Vagina (tissue), 2 donors: Measurements from ENCODE around the gene PCSK1N.
"Not testable (repeated sequence)": the region's sequence is repeated elsewhere in the genome, so short reads cannot be mapped to it uniquely, and the experiment has no call there.

Experiments used
- POLR2A ChIP-seq, 2 donors: fragments of 450-650 bp; IDR thresholded peaks; one replicate each; pipeline ENCODE4 v1.6.1; 2017; ENCODE audit warnings: antibody characterized with exemption in 2 of 2, mild to moderate bottlenecking in 2 of 2, moderate library complexity in 2 of 2
- POLR2AphosphoS5 ChIP-seq, 2 donors: sonication (generic); formaldehyde crosslinking; IDR thresholded peaks; one replicate each; pipeline ENCODE4 v1.9.0; 2017; ENCODE audit warnings: antibody characterized with exemption in 2 of 2, mild to moderate bottlenecking in 2 of 2, low read depth in 1 of 2; ENCODE audit not compliant: insufficient read depth in 1 of 2
- TF ChIP-seq, protein P1 (sequence below), 3 experiments: fragments of 450-650 bp in 2 of 3; fragments of 200-600 bp in 1 of 3; sonication (generic) in 1 of 3; IDR thresholded peaks; one replicate each; pipeline ENCODE4 v1.5.1; 2017 to 2019; ENCODE audit warnings: antibody characterized with exemption in 3 of 3, mild to moderate bottlenecking in 2 of 3, moderate library complexity in 2 of 3

DNA sequence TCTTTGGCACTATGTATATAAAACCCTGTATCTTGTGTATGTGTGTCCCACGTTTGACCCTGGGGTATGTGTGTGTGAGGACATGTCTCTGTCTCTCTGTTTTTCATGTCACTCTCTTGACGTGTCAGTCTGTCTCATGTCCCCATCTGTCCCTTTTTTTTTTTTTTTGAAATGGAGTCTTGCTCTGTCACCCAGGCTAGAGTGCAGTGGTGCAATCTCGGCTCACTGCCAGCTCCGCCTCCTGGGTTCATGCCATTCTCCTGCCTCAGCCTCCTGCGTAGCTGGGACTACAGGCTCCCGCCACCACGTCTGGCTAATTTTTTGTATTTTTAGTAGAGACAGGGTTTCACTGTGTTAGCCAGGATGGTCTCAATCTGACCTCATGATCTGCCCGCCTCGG lies 16.0 kb downstream of the PCSK1N start:
- not testable (repeated sequence) for TF ChIP-seq POLR2A (IDR thresholded peaks at IDR 0.05); POLR2AphosphoS5 (IDR thresholded peaks at IDR 0.05; ENCODE audit: insufficient read depth in 1 of 2, low read depth in 1 of 2)
- TF ChIP-seq, protein P1, sequence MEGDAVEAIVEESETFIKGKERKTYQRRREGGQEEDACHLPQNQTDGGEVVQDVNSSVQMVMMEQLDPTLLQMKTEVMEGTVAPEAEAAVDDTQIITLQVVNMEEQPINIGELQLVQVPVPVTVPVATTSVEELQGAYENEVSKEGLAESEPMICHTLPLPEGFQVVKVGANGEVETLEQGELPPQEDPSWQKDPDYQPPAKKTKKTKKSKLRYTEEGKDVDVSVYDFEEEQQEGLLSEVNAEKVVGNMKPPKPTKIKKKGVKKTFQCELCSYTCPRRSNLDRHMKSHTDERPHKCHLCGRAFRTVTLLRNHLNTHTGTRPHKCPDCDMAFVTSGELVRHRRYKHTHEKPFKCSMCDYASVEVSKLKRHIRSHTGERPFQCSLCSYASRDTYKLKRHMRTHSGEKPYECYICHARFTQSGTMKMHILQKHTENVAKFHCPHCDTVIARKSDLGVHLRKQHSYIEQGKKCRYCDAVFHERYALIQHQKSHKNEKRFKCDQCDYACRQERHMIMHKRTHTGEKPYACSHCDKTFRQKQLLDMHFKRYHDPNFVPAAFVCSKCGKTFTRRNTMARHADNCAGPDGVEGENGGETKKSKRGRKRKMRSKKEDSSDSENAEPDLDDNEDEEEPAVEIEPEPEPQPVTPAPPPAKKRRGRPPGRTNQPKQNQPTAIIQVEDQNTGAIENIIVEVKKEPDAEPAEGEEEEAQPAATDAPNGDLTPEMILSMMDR (IDR thresholded peaks at IDR 0.05): not testable (repeated sequence)
